Upper lobe of right lung (tissue), 1 donor: ENCODE measurements around the gene HDAC9. TPM values are rescaled to one million over a fixed set of nuclear protein-coding genes. Genes with fewer than 3 reads are reported as not detected.

ENCODE experiments used
- ATAC-seq: fragments of 200-7000 bp; cut with Tn5 transposase; one replicate; pipeline ENCODE4 v1.9.1; 2020; ENCODE audit warnings: mild to moderate bottlenecking, moderate library complexity
- DNase-seq: peaks from one replicate; pipeline ENCODE4 v3.0.0-alpha.2; 2020
- H3K27ac ChIP-seq: fragments of 200-600 bp; one replicate; pipeline ENCODE4 v1.8.0; 2022
- H3K27me3 ChIP-seq: fragments of 200-600 bp; one replicate; pipeline ENCODE4 v1.8.0; 2022; ENCODE audit warnings: mild to moderate bottlenecking
- H3K36me3 ChIP-seq: fragments of 200-600 bp; one replicate; pipeline ENCODE4 v1.8.0; 2022
- H3K4me1 ChIP-seq: fragments of 200-600 bp; one replicate; pipeline ENCODE4 v1.8.0; 2022
- H3K4me3 ChIP-seq: fragments of 200-600 bp; one replicate; pipeline ENCODE4 v1.8.0; 2022; ENCODE audit warnings: mild to moderate bottlenecking
- H3K9me3 ChIP-seq: fragments of 200-600 bp; one replicate; pipeline ENCODE4 v1.8.0; 2022
- intact Hi-C: fragments of 100-400 bp; cut with DNase I; formaldehyde crosslinking; loops from one replicate; pipeline ENCODE4 v1.11.0; 2022
- total RNA-seq: library from RNA; stranded (reverse); fragmentation: NEBNext Ultra II Directional; extraction: Animal tissue kit (Norgen Biotek cat#: 25700); gene quantifications from one replicate; pipeline ENCODE4 v1.2.1, GENCODE V29; 2021
- TF ChIP-seq, protein P1 (sequence below): fragments of 200-600 bp; IDR thresholded peaks from one replicate; pipeline ENCODE4 v1.8.0; 2022; ENCODE audit warnings: antibody characterized with exemption
- donor health status: DM: no; HTN: yes; CAD: no; lungs with severe emphysema.

HDAC9 gene
- total RNA-seq, 1 donor from 2014 or later = 52.4 TPM

DNA sequence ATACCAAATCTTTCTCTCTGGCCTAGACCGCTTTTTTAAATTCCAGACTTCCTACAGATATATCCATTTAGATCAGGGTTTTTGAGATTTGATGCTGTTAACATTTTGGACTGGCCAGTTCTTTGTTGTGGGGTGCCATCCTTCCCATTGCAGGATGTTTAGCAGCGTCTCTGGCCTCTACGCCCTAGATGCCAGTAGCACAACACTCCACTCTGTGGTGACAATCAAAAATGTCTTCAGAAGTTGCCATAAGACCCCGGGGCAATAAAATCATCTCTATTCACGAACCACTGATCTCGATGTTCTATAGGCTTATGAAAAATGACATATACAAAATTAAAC lies 46.3 kb downstream of the HDAC9 start:
- no peaks in the 10 kb centered on the region for H3K9me3 ChIP-seq
- no peaks in the 10 kb centered on the region for H3K36me3 ChIP-seq
- DNase-seq = no peak
- ATAC-seq = no peak
- no peaks in the 10 kb centered on the region for H3K27me3 ChIP-seq
- H3K27ac ChIP-seq = no peak overlapping the region
- H3K4me3 ChIP-seq = no peak overlapping the region
- H3K4me1 ChIP-seq = no peaks in the 10 kb centered on the region
- TF ChIP-seq, protein P1, sequence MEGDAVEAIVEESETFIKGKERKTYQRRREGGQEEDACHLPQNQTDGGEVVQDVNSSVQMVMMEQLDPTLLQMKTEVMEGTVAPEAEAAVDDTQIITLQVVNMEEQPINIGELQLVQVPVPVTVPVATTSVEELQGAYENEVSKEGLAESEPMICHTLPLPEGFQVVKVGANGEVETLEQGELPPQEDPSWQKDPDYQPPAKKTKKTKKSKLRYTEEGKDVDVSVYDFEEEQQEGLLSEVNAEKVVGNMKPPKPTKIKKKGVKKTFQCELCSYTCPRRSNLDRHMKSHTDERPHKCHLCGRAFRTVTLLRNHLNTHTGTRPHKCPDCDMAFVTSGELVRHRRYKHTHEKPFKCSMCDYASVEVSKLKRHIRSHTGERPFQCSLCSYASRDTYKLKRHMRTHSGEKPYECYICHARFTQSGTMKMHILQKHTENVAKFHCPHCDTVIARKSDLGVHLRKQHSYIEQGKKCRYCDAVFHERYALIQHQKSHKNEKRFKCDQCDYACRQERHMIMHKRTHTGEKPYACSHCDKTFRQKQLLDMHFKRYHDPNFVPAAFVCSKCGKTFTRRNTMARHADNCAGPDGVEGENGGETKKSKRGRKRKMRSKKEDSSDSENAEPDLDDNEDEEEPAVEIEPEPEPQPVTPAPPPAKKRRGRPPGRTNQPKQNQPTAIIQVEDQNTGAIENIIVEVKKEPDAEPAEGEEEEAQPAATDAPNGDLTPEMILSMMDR = no peak
- intact Hi-C loops = no loop called here

DNA sequence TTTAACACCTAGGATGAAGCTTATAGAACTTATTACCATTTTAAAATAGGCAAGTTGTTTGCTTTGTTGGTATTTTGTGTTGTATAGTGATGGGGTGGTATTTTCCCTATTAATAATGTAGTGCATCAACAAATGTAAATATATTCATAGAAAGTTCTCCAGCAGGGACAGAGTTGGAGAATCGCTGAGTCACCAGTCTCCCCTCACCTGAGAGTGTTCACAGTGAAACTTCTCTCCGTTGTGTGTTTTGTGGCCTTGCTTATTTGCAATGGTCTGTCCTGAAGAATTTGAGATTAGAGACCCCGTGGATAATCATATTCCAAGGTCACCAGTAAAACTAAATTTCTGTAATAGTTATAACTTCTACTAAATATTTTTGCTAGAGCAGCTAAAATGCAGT lies 51.0 kb downstream of the HDAC9 start:
- no peak overlapping the region for H3K27ac ChIP-seq
- H3K4me3 ChIP-seq = no peak overlapping the region
- ATAC-seq (no peak), DNase-seq (no peak)
- intact Hi-C loops = no loop called here
- H3K27me3 ChIP-seq = no peaks in the 10 kb centered on the region
- H3K4me1 ChIP-seq = no peaks in the 10 kb centered on the region
- TF ChIP-seq, protein P1 = no peak
- no peaks in the 10 kb centered on the region for H3K36me3 ChIP-seq
- H3K9me3 ChIP-seq = no peaks in the 10 kb centered on the region

DNA sequence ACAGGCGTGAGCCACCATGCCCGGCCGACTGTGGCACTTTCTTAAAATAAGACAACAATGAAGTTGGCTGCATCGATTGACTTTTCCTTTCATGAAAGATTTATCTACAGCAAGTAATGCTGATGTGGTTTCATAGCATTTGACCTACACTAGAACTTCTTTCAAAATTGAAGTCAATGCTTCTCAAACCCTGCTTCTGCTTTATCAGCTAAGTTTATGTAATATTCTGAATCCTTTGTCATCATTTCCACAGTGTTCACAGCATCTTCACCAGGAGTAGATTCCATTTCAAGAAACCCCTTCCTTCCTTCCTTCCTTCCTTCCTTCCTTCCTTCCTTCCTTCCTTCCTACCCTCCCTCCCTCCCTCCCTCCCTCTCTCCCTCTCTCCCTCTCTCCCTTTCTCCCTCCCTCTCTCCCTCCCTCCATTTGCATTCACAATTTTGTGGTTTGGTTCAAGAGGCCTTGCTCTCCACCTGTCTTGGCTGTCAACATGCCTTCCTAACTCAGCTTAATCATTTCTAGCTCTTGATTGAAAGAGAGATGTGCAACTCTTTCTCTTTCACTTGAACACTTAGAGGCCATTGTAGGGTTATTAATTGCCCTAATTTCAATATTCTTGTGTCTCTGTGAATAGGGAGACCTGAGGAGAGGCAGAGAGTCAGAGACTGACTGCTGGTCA lies 52.1 kb downstream of the HDAC9 start:
- no peak for DNase-seq
- intact Hi-C loops = no loop called here
- Histone ChIP-seq H3K4me1 (no peaks in the 10 kb centered on the region), H3K9me3 (no peaks in the 10 kb centered on the region), H3K27ac (no peak overlapping the region), H3K36me3 (no peaks in the 10 kb centered on the region), H3K4me3 (no peak overlapping the region), H3K27me3 (no peaks in the 10 kb centered on the region)
- no peak for ATAC-seq
- TF ChIP-seq, protein P1 = no peak

DNA sequence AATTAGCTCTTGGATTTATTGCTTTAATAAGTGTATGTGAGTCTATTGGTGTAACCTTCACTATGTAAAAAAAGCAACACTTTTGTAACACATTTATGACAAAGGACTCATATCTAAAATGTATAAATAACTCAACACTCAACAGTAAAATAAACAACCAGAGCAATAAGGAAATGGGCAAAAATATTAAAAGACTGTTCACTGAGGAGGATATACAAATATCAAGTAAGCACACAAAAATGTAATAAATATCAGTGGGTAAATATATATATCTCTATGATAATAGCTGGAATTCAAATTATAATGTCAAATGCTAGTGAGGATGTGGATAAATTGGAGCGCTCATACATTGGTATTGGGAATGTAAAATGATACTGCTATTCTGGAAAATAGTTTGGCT lies 53.0 kb downstream of the HDAC9 start:
- no peak overlapping the region for H3K27ac ChIP-seq
- intact Hi-C loops = no loop called here
- TF ChIP-seq, protein P1 = no peak
- ATAC-seq (no peak), DNase-seq (no peak)
- H3K27me3 ChIP-seq = no peaks in the 10 kb centered on the region
- H3K4me3 ChIP-seq = no peak overlapping the region
- no peaks in the 10 kb centered on the region for H3K4me1 ChIP-seq
- H3K9me3 ChIP-seq = no peaks in the 10 kb centered on the region
- H3K36me3 ChIP-seq = no peaks in the 10 kb centered on the region

DNA sequence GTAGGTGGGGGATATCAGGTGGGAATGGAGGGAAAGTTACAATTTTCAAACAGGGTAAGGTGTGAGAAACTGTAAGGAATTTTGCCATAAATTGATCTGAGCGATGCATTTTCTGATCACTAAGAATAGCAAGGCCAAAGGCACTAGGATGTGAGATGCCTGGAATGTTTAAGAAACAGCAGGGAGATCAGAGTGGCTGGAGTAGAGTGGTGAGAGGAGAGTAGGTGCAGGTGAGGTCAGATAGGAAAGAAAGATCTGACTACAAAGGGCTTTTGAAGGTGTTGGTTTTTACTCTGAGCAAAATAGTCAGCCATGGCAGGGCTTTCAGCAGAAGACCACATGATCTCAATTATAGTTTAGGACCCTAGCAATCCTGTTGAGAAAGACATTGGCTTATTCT lies 55.0 kb downstream of the HDAC9 start:
- no peaks in the 10 kb centered on the region for H3K9me3 ChIP-seq
- no peaks in the 10 kb centered on the region for H3K4me1 ChIP-seq
- no peak for ATAC-seq
- no peak overlapping the region for H3K27ac ChIP-seq
- no peaks in the 10 kb centered on the region for H3K27me3 ChIP-seq
- no peak for DNase-seq
- H3K36me3 ChIP-seq = no peaks in the 10 kb centered on the region
- intact Hi-C loops = no loop called here
- no peak overlapping the region for H3K4me3 ChIP-seq
- TF ChIP-seq, protein P1 = no peak
